ENCODE data around the gene USP37. TPM values are rescaled to one million over a fixed set of nuclear protein-coding genes. Genes with fewer than 3 reads are reported as not detected.

USP37 gene
- total and polyA plus RNA-seq, 2 of the 4 experiments (the other 2 are of a cell fraction): 1.6 to 6.5 TPM

- BruUV-seq (replicated peaks): no TSS peak
- Histone ChIP-seq H4K20me1 (ENCODE audit: insufficient read depth, low read length) (no peaks in the 10 kb centered on the region), H3K9me1 (ENCODE audit: insufficient read depth, low read length) (no peaks in the 10 kb centered on the region; the same call in 1 of the 2 replicates), H2AK9ac (replicated peaks; ENCODE audit: low read depth, low read length, poor library complexity) (no peak overlapping the region), H3K4me1 (ENCODE audit: control insufficient read depth, insufficient read depth, low read length) (no peaks in the 10 kb centered on the region), H3K4me3 (ENCODE audit: insufficient read depth, low read depth, low read length) (no peak overlapping the region), H3K36me3 (ENCODE audit: control insufficient read depth, insufficient read depth, low read length) (no peaks in the 10 kb centered on the region; the same call in 1 of the 2 replicates), H3K4me2 (ENCODE audit: low read depth, low read length) (no peak overlapping the region), H3K23ac (ENCODE audit: low read depth, low read length) (no peak overlapping the region), H4K5ac (ENCODE audit: low read depth, low read length) (no peak overlapping the region), H3K4ac (ENCODE audit: low read depth, low read length) (no peak overlapping the region), H3K9ac (ENCODE audit: low read depth, low read length) (no peak overlapping the region), H2BK20ac (ENCODE audit: low read depth, low read length) (no peak overlapping the region), H3K27ac (ENCODE audit: insufficient read depth, low read length) (no peak overlapping the region), H3K18ac (ENCODE audit: low read depth, low read length) (no peak overlapping the region), H2AFZ (replicated peaks; ENCODE audit: low read length, poor library complexity) (no peak overlapping the region), H4K8ac (ENCODE audit: low read depth in 2 of 2, low read length in 2 of 2) (no peak overlapping the region), H3K79me1 (ENCODE audit: low read depth in 1 of 2, low read length in 2 of 2) (peaks cover 0 to 3% of the 10 kb centered on the region in 2 experiments; a peak in 2 of 4 replicates), H4K91ac (ENCODE audit: insufficient read depth, low read depth, low read length) (no peak overlapping the region), H2BK15ac (ENCODE audit: low read depth, low read length) (no peak overlapping the region), H2BK5ac (ENCODE audit: low read depth, low read length, poor library complexity, severe bottlenecking) (no peak overlapping the region), H2AK5ac (ENCODE audit: low read depth, low read length) (no peak overlapping the region), H3K56ac (ENCODE audit: extremely low read depth, insufficient read depth, low read length) (no peak overlapping the region), H3K14ac (replicated peaks; ENCODE audit: low read depth, low read length) (no peak overlapping the region), H3K27me3 (ENCODE audit: control insufficient read depth, insufficient read depth, low read length) (no peaks in the 10 kb centered on the region), H3K9me3 (ENCODE audit: control insufficient read depth, insufficient read depth, low read length) (no peaks in the 10 kb centered on the region), H2BK120ac (ENCODE audit: low read depth, low read length) (no peak overlapping the region)
- peak; percentile 5 for DNase-seq
- intact Hi-C loops (cut with micrococcal nuclease) (no loop called here), dilution Hi-C loops (cut with HindIII; ENCODE audit: low sequenced_read_pairs, unreplicated experiment) (no loop called here), in situ Hi-C loops (cut with MboI; ENCODE audit: low sequenced_read_pairs) (no loop called here)
- ATAC-seq (ENCODE audit: low read depth): no peak
- TF ChIP-seq SMC3 (IDR thresholded peaks at IDR 0.05; ENCODE audit: low read depth, low read length): no peak
- TF ChIP-seq, protein P1, sequence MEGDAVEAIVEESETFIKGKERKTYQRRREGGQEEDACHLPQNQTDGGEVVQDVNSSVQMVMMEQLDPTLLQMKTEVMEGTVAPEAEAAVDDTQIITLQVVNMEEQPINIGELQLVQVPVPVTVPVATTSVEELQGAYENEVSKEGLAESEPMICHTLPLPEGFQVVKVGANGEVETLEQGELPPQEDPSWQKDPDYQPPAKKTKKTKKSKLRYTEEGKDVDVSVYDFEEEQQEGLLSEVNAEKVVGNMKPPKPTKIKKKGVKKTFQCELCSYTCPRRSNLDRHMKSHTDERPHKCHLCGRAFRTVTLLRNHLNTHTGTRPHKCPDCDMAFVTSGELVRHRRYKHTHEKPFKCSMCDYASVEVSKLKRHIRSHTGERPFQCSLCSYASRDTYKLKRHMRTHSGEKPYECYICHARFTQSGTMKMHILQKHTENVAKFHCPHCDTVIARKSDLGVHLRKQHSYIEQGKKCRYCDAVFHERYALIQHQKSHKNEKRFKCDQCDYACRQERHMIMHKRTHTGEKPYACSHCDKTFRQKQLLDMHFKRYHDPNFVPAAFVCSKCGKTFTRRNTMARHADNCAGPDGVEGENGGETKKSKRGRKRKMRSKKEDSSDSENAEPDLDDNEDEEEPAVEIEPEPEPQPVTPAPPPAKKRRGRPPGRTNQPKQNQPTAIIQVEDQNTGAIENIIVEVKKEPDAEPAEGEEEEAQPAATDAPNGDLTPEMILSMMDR (conservative IDR thresholded peaks at IDR 0.05; ENCODE audit: low read depth, low read length): peak; percentile 27; the same call in 1 of the 2 replicates
- CTCF ChIA-PET: interaction anchor here (0.9 kb wide), 1 partner anchor 10 kb away, joined by 5 read pairs; no protein-coding TSS in a partner anchor
- POLR2A ChIA-PET (ENCODE audit: unreplicated experiment): no interaction called here
- no CpG with 5 or more reads among the region's 1 CpG for WGBS, 2 experiments (ENCODE audit: extremely low coverage in 2 of 2, insufficient read length in 1 of 2)
These were observed 51.5 kb downstream of the USP37 start for GRCh38 chr2:218516614-218517013.

Measured in IMR-90 (cell line).